Neural cell (in vitro differentiated cells): Measurements from ENCODE around the gene SMIM10L2A.

Experiments
- CTCF ChIP-seq: fragments of 450-650 bp; IDR thresholded peaks from 2 replicates; pipeline ENCODE4 v1.5.1; 2014; ENCODE audit warnings: antibody characterized with exemption, mild to moderate bottlenecking, moderate library complexity; ENCODE audit not compliant: poor library complexity, severe bottlenecking
- EP300 ChIP-seq: fragments of 450-650 bp; conservative IDR thresholded peaks from 2 replicates; pipeline ENCODE4 v1.6.1; 2014; ENCODE audit warnings: antibody characterized with exemption, mild to moderate bottlenecking, moderate library complexity; ENCODE audit not compliant: poor library complexity, severe bottlenecking
- EZH2 ChIP-seq: fragments of 200-600, 300-800 bp; shearing (Covaris generic), sonication (generic); IDR thresholded peaks from 2 replicates; pipeline ENCODE4 v1.6.1; 2014; ENCODE audit warnings: antibody characterized with exemption, low read length, borderline replicate concordance, mild to moderate bottlenecking; ENCODE audit not compliant: insufficient read depth, poor library complexity, severe bottlenecking
- POLR2AphosphoS5 ChIP-seq: IDR thresholded peaks from 2 replicates; pipeline ENCODE4 v1.6.1; 2012

- no peak for TF ChIP-seq CTCF
- no peak for TF ChIP-seq POLR2AphosphoS5
- no peak for TF ChIP-seq EP300
- no peak for TF ChIP-seq EZH2
These were observed 2.7 kb downstream of the SMIM10L2A start for GRCh38 chrX:135424469-135424868.
